Fibroblast of lung (primary cell): Measurements from ENCODE around the gene ARFGAP1. TPM values are rescaled to one million over a fixed set of nuclear protein-coding genes. Genes with fewer than 3 reads are reported as not detected.
"Not testable (repeated sequence)": the region's sequence is repeated elsewhere in the genome, so short reads cannot be mapped to it uniquely, and the experiment has no call there.

Experiments
- DNase-seq, 2 donors: peaks; one replicate each; pipeline versions ENCODE4 v3.0.0 to v3.0.0-alpha.2; 2010; ENCODE audit warnings: low read depth in 2 of 2
- H2AFZ ChIP-seq: 2 replicates; pipeline ENCODE4 v1.5.1; 2012; ENCODE audit warnings: low read length, control low read depth, inconsistent platforms
- H3K27ac ChIP-seq: 2 replicates; pipeline ENCODE4 v1.5.1; 2011; ENCODE audit warnings: low read length, control low read depth; ENCODE audit not compliant: insufficient read depth
- H3K27me3 ChIP-seq: 2 replicates; pipeline ENCODE4 v1.5.1; 2011; ENCODE audit warnings: mild to moderate bottlenecking, low read length; ENCODE audit not compliant: control insufficient read depth, insufficient read depth
- H3K36me3 ChIP-seq: 2 replicates; pipeline ENCODE4 v1.5.1; 2011; ENCODE audit warnings: low read length; ENCODE audit not compliant: control insufficient read depth, insufficient read depth
- H3K4me1 ChIP-seq: 2 replicates; pipeline ENCODE4 v1.5.1; 2011; ENCODE audit warnings: low read length; ENCODE audit not compliant: control insufficient read depth, insufficient read depth; ENCODE audit errors: extremely low read depth
- H3K4me2 ChIP-seq: 2 replicates; pipeline ENCODE4 v1.5.1; 2011; ENCODE audit warnings: low read length, control low read depth; ENCODE audit not compliant: insufficient read depth; ENCODE audit errors: extremely low read depth
- H3K4me3 ChIP-seq, 4 experiments: fragments of 200-600 bp in 1 of 4; sonication (generic) in 1 of 4; replicated peaks in 1 of 4; 2 replicates each; pipeline ENCODE4 v1.5.1; 2011 to 2016; ENCODE audit warnings: low read length in 4 of 4, low read depth in 3 of 4, mild to moderate bottlenecking in 3 of 4, control low read depth in 2 of 4, inconsistent platforms in 1 of 4, mixed read lengths in 1 of 4; ENCODE audit not compliant: insufficient read depth in 1 of 4; ENCODE audit errors: control extremely low read depth in 1 of 4
- H3K79me2 ChIP-seq: 2 replicates; pipeline ENCODE4 v1.5.1; 2012; ENCODE audit warnings: mild to moderate bottlenecking, low read length, inconsistent platforms; ENCODE audit not compliant: control insufficient read depth, insufficient read depth
- H3K9ac ChIP-seq: 2 replicates; pipeline ENCODE4 v1.5.1; 2011; ENCODE audit warnings: mild to moderate bottlenecking, low read length, control low read depth; ENCODE audit not compliant: insufficient read depth
- H3K9me3 ChIP-seq: 2 replicates; pipeline ENCODE4 v1.5.1; 2012; ENCODE audit warnings: low read depth, low read length; ENCODE audit not compliant: control insufficient read depth, insufficient read depth
- H4K20me1 ChIP-seq: 2 replicates; pipeline ENCODE4 v1.5.1; 2011; ENCODE audit warnings: low read length; ENCODE audit not compliant: control insufficient read depth, insufficient read depth; ENCODE audit errors: extremely low read depth
- EZH2 ChIP-seq: IDR thresholded peaks from 2 replicates; pipeline ENCODE4 v1.5.1; 2012; ENCODE audit warnings: low read length, control low read depth, mild to moderate bottlenecking; ENCODE audit errors: missing control alignments
- polyA plus RNA-seq, 2 donors: library from polyadenylated mRNA; depleted of rRNA in 1 of 2; stranded (reverse) in 1 of 2; unstranded in 1 of 2; fragments of >200 nt; gene quantifications; 2 replicates each; pipeline ENCODE4 v1.2.1, GENCODE V29; 2011 to 2012; ENCODE audit warnings: missing spikeins in 1 of 2
- total RNA-seq: library from RNA; depleted of rRNA; stranded (reverse); fragments of >200 nt; gene quantifications from 2 replicates; pipeline ENCODE4 v1.2.1, GENCODE V29; 2014
- TF ChIP-seq, protein P1 (sequence below), 2 donors: IDR thresholded peaks in 1 of 2; conservative IDR thresholded peaks in 1 of 2; 1 replicate in 1 of 2; 2 replicates in 1 of 2; pipeline ENCODE4 v1.5.1; 2011 to 2012; ENCODE audit warnings: low read length in 2 of 2, control low read depth in 1 of 2, inconsistent platforms in 1 of 2, low read depth in 1 of 2, mild to moderate bottlenecking in 1 of 2

Gene ARFGAP1
- total and polyA plus RNA-seq, 2 donors (not counting 1 experiment from before 2014, with no cell fraction given) = 37.6 to 42.9 TPM

DNA sequence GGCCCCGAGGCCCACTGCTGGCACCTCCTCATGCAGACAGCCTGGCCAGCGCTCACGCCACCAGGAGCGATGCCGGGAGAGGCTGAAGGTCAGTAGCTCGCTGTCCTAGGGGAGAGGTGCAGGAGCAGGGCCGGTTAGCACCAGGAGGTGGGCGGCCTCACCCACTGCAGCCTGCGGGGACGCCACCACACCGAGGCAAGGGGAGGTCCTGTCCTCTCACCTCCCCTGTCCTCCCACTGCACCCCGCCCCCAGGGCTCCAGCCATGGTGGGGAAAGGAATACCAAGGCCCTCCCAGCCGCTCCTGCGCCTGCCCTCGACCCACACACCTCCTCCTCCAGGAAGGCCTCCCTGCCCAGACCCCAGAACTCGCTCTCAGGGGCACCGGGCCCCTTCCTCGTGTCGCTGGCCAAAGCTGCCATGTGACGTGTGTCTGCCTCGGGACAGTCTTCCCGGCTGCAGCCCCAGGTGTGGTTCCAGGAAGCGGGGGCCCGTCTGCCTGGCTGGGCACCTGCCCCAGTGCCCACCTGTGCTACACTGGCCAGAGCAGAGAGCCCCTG is 24.9 kb upstream of the ARFGAP1 start:
- Histone ChIP-seq H3K4me1 (no peaks in the 10 kb centered on the region), H4K20me1 (no peaks in the 10 kb centered on the region), H3K79me2 (no peaks in the 10 kb centered on the region), H3K4me3 (no peak overlapping the region), H2AFZ (no peak overlapping the region), H3K9ac (no peak overlapping the region), H3K36me3 (no peaks in the 10 kb centered on the region), H3K27ac (no peak overlapping the region), H3K9me3 (no peaks in the 10 kb centered on the region), H3K4me2 (no peak overlapping the region), H3K27me3 (peaks cover 3% of the 10 kb centered on the region)
- no peak for DNase-seq
- no peak for TF ChIP-seq EZH2
- TF ChIP-seq, protein P1, sequence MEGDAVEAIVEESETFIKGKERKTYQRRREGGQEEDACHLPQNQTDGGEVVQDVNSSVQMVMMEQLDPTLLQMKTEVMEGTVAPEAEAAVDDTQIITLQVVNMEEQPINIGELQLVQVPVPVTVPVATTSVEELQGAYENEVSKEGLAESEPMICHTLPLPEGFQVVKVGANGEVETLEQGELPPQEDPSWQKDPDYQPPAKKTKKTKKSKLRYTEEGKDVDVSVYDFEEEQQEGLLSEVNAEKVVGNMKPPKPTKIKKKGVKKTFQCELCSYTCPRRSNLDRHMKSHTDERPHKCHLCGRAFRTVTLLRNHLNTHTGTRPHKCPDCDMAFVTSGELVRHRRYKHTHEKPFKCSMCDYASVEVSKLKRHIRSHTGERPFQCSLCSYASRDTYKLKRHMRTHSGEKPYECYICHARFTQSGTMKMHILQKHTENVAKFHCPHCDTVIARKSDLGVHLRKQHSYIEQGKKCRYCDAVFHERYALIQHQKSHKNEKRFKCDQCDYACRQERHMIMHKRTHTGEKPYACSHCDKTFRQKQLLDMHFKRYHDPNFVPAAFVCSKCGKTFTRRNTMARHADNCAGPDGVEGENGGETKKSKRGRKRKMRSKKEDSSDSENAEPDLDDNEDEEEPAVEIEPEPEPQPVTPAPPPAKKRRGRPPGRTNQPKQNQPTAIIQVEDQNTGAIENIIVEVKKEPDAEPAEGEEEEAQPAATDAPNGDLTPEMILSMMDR (conservative IDR thresholded peaks at IDR 0.05 in 1 of 2, IDR thresholded peaks at IDR 0.05 in 1 of 2; ENCODE audit: low read depth in 1 of 2, low read length in 2 of 2) = no peak

DNA sequence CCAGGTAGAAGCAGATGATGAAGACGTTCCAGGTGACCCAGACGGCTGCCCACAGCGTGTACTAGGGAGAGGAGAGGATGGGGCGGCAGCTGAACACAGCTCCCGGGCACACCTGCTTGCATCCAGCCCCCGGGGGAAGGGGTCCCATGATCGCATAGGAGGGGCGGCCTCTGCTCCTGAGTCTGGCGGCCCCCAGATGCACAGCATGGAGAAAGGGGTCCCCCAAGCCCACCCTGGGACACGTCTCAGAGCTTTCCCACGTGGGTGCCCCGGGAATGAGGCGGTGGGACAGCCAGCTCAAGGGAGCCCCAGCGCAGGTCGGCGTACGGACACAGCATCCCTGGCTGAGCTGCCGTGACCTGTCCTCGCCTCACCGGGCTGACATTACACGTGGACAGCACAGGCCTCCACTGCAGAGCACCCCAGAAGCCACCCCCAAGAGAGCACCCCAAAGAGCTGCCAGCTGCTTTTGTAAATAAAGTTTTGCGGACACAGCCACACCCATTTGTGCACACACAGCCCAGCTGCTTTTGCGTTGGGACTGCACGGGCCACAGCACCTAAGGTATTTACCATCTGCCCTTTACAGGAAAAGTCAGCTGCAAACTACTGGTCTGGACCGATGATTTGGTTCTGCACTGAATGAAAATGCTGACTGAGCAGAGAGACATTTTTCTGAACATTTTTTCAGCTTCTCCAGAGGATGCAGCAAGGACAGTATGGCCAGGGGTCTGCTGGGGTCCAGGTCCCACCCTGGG is 23.6 kb upstream of the ARFGAP1 start:
- H3K36me3 ChIP-seq = no peaks in the 10 kb centered on the region
- no peaks in the 10 kb centered on the region for H3K9me3 ChIP-seq
- H3K4me1 ChIP-seq = no peaks in the 10 kb centered on the region
- no peak overlapping the region for H2AFZ ChIP-seq
- no peaks in the 10 kb centered on the region for H3K79me2 ChIP-seq
- no peak overlapping the region for H3K4me2 ChIP-seq
- DNase-seq = no peak
- H4K20me1 ChIP-seq = no peaks in the 10 kb centered on the region
- TF ChIP-seq EZH2 = no peak
- TF ChIP-seq, protein P1 (conservative IDR thresholded peaks at IDR 0.05 in 1 of 2, IDR thresholded peaks at IDR 0.05 in 1 of 2; ENCODE audit: low read depth in 1 of 2, low read length in 2 of 2) = no peak
- H3K27me3 ChIP-seq = peaks cover 12% of the 10 kb centered on the region
- H3K9ac ChIP-seq = no peak overlapping the region
- H3K4me3 ChIP-seq = no peak overlapping the region
- no peak overlapping the region for H3K27ac ChIP-seq

DNA sequence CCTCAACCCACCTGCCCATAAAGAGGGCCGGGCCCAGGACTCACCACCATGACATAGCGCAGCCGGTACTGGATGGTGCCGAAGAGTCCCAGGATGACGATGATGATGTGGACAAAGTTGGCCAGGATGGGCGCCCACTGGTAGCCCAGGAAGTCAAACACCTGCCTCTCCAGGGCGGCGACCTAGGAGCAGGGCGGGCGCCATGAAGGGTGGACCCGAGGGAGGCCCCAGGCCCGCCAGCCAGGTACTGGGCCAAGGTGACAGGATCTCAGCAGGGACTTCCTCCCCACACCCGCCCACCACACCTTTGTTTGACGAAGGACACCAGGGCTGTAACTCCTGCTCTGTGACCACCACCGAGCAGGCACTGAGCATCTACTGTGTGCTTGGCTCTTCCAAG is 22.7 kb upstream of the ARFGAP1 start:
- no peaks in the 10 kb centered on the region for H3K36me3 ChIP-seq
- no peak overlapping the region for H3K4me2 ChIP-seq
- no peak overlapping the region for H3K9ac ChIP-seq
- H4K20me1 ChIP-seq = no peaks in the 10 kb centered on the region
- no peak overlapping the region for H2AFZ ChIP-seq
- H3K4me1 ChIP-seq = no peaks in the 10 kb centered on the region
- H3K27me3 ChIP-seq = peaks cover 16% of the 10 kb centered on the region
- H3K9me3 ChIP-seq = no peaks in the 10 kb centered on the region
- no peak for DNase-seq
- H3K4me3 ChIP-seq = no peak overlapping the region
- no peaks in the 10 kb centered on the region for H3K79me2 ChIP-seq
- no peak overlapping the region for H3K27ac ChIP-seq
- no peak for TF ChIP-seq EZH2
- TF ChIP-seq, protein P1 (conservative IDR thresholded peaks at IDR 0.05 in 1 of 2, IDR thresholded peaks at IDR 0.05 in 1 of 2; ENCODE audit: low read depth in 1 of 2, low read length in 2 of 2) = no peak

DNA sequence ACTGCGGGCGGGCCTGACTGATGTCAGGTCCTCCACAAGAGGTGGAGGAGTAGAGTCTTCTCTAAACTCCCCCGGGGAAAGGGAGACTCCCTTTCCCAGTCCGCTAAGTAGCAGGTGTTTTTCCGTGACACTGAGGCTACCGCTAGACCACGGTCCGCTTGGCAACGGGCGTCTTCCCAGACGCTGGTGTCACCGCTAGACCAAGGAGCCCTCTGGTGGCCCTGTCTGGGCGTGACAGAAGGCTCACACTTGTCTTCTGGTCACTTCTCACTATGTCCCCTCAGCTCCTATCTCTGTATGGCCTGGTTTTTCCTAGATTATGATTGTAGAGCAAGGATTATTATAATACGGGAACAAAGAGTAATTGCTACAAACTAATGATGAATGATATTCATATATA is 21.3 kb upstream of the ARFGAP1 start:
- not testable (repeated sequence) for H3K4me1 ChIP-seq, H4K20me1 ChIP-seq, H3K36me3 ChIP-seq, H3K9ac ChIP-seq, DNase-seq, H3K79me2 ChIP-seq, H3K4me2 ChIP-seq, H3K4me3 ChIP-seq, H3K9me3 ChIP-seq, H3K27ac ChIP-seq, H2AFZ ChIP-seq
- H3K27me3 ChIP-seq = peaks cover 31% of the 10 kb centered on the region
